T47D (cell line): Measurements from ENCODE around the gene GUCY1A1.
"Not testable (repeated sequence)": the region's sequence is repeated elsewhere in the genome, so short reads cannot be mapped to it uniquely, and the experiment has no call there.

Experiments used
- DNase-seq, 2 experiments: peaks; one replicate each; pipeline versions ENCODE4 v3.0.0 to v3.0.0-alpha.2; 2011 to 2012; ENCODE audit warnings: low read depth in 1 of 2, low spot score in 1 of 2
- JUND ChIP-seq: IDR thresholded peaks from 2 replicates; pipeline ENCODE4 v1.6.1; 2012; ENCODE audit warnings: low read depth
- in situ Hi-C: cut with HindIII; loops from 2 replicates; pipeline ENCODE4 v1.10.0; 2016; ENCODE audit warnings: low sequenced_read_pairs, low pct_unique_long_range_greater_than_20kb

Gene GUCY1A1

DNA sequence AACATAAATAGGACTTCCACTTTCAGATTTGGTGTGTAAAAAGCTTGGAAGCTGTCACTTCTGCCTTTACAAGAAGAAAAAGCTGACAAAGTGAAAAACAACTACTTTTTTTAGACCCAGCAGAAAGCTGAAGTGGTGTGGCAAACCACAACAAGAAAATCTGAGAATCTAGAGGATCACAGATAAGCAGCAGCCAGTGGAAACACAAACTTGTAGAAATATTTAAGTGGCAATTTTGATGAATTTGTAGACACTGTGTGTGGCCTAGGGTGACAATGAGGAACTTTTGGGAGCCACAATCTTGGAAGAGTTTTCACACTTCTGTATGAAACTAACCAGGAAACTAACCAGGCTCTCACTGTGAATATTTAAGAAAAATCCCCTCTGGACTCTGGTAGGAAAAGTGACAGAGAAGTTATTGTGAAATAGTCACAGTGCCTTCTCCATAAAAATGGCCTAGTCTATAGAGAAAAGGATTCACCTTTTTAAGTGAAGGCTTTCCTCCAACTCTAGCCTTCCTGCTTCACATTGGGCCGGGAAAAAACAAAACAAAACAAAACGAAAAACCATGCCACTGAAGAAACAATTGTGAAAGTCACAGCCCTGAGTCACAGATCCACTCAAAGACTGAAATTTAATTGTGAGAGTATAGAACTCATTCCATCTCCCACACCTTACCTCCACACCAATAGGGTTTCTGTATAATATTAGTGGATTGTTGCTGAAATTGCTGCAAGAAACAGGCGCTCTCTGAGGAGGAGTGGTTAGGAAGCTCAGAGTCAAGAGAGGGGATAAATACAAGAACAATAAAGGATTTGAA, 26.7 kb upstream of the GUCY1A1 start:
- DNase-seq: no peak
- no peak for TF ChIP-seq JUND
- in situ Hi-C loops: no loop called here

DNA sequence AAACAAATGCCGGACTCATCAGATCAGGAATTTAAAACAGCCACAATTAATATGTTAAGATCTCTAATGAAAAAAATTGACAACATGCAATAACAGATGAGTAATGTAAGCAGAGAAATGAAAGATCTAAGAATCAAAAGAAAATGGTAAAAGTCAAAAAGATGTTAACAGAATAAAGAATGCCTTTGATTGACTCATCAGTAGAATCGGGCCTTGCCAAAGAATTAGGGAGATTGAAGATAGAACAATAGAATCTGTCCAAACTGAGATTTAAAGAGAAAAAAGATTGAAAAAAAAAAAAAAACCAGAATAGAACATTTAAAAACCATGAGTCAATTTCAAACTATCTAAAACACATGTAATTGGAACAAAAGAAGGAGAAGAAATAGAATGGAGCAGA, 25.9 kb upstream of the GUCY1A1 start:
- no peak for DNase-seq
- in situ Hi-C loops: no loop called here
- TF ChIP-seq JUND: no peak

DNA sequence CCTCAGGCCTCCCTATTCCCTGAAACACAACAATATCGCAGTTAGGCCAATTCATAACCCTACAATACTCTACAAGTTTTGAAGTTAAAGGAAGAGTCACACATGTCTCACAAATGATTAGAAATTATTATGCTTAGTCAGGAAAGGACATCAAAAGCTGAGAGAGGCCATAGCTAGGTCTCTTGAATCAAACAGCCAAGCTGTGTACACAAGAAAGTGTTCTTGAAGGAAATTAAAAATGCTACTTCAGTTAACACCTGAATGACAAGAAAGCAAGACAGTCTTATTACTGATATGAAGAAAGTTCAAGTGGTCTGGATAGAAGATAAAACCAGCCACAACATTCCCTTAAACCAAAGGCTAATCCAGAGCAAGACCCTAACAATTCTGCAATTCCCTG, 23.6 kb upstream of the GUCY1A1 start:
- in situ Hi-C loops: no loop called here
- TF ChIP-seq JUND: no peak
- no peak for DNase-seq

DNA sequence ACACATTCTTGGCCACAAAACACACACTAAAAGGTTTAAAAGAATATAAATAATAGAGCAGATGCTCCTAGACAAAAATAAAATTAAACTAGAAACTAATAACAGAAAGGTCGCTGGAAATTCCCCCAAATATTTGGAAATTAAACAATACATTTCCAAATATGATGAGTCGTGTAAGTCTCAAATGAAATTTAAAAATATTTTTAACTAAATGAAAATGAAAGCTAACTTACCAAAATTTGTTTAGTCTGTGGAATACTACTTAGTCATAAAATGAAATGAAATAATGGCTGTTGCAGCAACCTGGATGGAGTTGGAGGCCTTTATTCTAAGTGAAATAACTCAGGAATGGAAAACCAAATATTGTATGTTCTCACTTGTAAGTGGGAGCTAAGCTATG, 20.6 kb upstream of the GUCY1A1 start:
- no peak for DNase-seq
- TF ChIP-seq JUND: no peak
- in situ Hi-C loops: no loop called here

DNA sequence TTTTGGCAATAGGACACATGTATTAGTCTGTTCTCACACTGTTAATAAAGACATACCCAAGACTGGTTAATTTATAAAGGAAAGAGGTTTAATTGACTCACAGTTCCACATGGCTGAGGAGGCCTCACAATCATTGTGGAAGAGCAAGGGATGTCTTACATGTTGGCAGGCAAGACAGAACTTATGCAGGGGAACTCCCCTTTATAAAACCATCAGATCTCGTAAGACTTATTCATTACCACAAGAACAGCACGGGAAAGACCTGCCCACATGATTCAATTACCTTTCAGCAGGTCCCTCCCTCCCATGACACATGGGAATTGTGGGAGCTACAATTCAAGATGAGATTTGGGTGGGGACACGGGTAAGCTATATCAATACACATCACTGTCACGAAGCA, 15.9 kb upstream of the GUCY1A1 start:
- DNase-seq, in situ Hi-C loops: not testable (repeated sequence)

DNA sequence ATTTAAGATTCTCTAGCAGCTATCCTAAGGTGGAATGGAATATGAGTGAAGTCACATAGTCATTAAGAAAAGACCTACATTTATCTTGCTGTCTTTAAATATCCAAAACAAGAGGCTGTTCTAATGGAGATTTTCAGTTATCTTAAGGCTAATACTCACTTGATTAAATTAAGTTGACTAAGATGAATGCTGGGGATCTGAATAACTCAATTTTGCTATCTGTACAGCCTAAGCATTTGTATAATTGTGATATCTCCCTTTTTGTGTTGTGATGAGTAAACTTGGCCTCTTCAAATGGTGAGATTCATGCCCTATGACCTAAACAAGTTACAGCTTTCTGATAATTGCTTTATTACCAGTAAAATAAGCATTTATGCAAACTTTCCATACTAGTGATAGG, 13.6 kb upstream of the GUCY1A1 start:
- DNase-seq: no peak
- in situ Hi-C loops: no loop called here
- no peak for TF ChIP-seq JUND

DNA sequence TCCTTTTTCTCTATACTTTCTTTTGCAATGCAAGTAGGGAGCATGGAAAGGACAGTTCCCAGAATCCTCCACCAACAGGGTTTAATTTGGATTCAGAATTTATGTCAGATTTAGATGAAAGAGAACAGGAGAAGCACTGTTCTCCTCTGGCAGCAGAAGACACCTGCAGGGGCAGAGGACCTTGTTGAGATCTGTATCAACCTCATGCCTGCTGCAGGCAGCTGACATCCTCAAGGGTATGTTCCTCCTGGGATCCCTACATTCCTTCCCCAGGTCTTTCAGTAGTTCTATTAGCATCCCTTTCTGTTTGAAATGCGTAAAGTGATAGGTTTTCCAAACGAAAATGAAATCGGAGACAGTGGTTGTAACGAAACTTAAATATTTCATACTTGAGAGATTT, 10.6 kb upstream of the GUCY1A1 start:
- DNase-seq: no peak
- in situ Hi-C loops: no loop called here
- no peak for TF ChIP-seq JUND

DNA sequence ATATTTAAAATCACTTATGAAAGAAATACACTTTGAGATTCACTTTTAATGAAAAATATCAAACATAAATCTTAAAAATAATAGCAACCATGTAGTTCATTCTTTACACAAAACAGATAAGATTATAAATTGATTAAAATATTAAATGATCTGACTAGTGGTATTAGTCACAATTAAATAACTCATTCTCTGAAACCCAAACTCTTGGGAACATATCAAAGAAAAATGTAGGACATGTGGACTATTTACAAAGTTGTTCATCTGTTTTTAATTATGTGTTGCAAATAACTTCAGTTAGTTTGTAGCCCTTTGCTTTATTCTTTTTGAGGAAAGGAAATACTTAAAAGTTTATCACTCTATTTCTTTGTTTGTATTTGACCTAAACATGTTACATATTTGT, 9.5 kb upstream of the GUCY1A1 start:
- DNase-seq: no peak
- no peak for TF ChIP-seq JUND
- in situ Hi-C loops: no loop called here

DNA sequence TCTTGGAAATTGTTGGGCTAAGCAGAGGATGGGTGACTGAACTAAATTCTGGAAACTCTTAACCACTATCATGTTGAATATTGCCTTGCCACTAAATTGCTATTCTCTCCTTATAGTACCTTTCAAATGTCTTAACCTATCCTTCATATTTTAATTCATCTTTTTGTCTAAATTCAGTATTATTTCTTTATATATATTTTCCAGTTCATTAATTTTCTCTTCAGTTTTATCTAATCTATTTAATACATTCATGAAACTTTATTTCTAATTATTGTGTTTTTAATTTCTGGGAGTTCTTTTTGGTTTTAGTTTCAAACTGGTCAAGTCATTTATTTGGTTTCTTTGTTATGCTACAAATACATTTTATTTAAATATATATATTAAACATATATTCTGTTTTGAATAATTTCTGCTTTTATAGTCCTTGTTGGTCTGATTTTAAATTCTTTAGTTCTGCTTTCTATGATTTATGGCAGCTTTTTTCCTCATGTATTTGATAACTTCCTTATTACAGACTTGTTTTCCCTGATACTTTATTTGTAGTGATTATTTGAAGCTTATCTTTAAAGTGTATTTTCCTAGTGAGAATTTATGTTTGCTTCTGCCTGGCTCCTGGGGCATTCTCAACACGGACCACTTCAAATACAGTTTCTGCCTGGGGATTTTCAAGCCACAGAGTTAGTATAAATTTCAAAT, 8.5 kb upstream of the GUCY1A1 start:
- DNase-seq: no peak
- no peak for TF ChIP-seq JUND
- in situ Hi-C loops: no loop called here

DNA sequence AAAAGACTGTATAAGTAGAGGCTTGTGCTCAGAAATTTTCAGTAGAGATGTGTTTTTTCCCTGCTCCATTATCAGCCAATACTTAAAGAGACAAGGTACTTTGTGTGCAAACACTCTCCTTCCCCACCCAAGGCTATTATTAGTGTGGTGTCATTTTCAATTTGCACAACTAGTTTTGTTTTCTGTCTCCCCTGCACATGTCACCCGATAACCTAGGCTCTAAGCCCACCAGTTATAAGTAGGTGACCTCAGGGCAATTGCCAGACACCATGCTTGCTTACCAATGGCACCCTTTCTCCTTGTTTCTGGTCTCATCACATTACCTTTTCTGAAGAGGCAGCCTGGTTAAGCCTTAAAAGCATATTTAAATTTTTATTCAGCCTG, 8.0 kb upstream of the GUCY1A1 start:
- TF ChIP-seq JUND: no peak
- no peak for DNase-seq
- in situ Hi-C loops: no loop called here

DNA sequence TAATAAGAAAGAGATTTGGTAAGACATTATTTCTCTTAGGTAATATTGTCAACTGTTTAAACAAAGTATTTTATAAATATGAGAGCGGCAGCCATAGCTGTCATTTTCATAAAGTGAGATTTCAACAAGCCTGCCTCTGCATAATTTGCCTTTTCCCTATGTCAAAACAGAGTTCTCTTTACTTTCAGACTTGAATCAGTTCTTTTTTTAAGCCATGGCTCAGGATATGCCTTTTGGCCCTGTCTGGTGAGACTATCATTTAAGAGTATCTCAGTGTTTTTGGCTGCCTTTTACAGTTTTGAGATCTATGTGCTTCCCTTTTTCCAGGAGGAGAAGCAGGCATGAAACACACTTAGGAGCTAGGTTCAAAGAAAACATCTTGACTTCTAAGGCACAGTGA, 7.5 kb upstream of the GUCY1A1 start:
- DNase-seq: no peak
- in situ Hi-C loops: no loop called here
- TF ChIP-seq JUND: no peak

DNA sequence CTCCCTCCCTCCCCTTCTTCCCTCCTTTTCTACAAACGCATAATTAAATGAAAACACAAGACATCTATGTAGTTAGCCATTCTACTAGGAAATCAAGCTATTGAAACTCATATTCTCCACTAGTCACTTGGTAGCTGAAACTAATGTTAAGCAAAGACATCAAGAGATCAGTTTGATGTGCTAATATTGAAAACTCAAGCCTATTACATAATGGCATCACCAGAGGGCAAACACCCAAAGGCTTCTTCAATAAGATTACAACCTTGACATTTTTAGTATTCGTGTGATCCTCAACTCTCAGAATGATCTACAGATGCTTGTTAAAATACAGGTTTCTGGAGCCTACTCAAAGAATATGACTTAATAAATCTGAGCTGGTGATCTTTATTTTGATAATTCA, 6.2 kb upstream of the GUCY1A1 start:
- in situ Hi-C loops: no loop called here
- no peak for TF ChIP-seq JUND
- DNase-seq: no peak

DNA sequence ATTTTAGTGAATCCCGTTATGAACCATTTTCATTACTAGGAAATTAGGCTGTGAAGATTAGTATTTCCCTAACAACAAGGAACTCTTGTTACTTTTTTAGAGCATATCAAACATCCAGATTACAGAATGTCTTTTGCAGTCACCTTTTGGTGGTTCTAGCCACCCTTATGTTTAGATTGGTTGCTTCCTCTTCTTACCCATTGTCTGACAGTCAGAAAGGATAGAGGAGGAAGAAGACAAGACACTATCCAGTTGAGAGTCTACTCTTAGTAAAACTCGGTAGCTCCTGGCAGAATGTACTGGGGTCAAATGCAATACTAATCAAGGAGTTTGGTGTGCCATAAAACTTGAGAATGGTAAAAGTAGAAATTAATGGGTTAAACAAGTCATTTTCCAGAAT, 1.6 kb upstream of the GUCY1A1 start:
- no peak for DNase-seq
- in situ Hi-C loops: no loop called here
- TF ChIP-seq JUND: no peak

DNA sequence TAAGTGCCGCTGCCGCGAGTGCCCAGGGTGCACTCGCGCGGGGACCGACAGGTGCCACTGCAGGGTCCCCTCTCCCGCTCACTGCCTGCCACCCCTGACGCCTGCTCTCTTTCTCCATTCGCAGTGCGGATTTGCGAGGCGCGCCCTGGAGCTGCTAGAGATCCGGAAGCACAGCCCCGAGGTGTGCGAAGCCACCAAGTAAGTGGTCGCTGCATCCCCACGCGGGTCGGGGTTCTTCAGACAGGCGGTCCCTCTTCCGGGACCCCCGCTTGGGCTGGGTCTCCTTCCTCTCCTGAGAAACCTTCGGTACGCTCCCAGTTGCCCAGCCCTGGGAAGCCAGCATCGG, 547 bp downstream of the GUCY1A1 start:
- DNase-seq: no peak
- in situ Hi-C loops: no loop called here
- no peak for TF ChIP-seq JUND
